GM19395 (cell line): Measurements from ENCODE around the gene PRKCE.
"Not testable (repeated sequence)": the region's sequence is repeated elsewhere in the genome, so short reads cannot be mapped to it uniquely, and the experiment has no call there.

Experiments used
- ATAC-seq: cut with Tn5 transposase; IDR thresholded peaks from one replicate; pipeline ENCODE4 v1.9.1; 2021; ENCODE audit warnings: mild to moderate bottlenecking, moderate library complexity; ENCODE audit not compliant: unreplicated experiment

The PRKCE gene

DNA sequence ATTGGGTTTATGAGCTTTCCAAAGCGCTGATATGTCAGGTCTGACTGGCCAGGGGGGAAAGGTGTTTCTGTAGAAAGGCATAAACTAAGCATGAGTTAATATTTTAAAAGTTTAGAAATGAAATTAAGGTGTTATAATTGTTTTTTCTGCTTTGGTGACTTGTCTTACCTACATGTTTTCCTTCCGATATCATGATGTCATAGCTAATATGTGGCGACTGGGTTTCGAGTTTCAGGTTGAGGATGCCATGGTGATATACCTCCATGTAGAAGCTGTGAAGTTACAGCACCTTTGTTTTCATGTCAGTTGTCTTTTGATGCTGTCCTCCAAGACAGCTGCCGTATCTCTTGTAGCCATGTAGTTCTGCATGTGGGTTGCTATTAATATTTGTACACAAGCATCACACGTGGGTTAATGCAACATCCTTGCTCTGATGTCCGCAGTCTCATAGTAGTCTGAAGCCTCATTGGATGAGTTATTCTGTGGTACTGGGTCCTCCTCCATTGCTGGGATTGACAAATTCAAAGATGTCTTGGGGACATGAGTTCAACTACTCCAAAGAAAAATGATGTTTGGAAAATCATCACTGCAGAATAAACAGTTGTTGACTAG lies 230.6 kb downstream of the PRKCE start:
- ATAC-seq: no peak

DNA sequence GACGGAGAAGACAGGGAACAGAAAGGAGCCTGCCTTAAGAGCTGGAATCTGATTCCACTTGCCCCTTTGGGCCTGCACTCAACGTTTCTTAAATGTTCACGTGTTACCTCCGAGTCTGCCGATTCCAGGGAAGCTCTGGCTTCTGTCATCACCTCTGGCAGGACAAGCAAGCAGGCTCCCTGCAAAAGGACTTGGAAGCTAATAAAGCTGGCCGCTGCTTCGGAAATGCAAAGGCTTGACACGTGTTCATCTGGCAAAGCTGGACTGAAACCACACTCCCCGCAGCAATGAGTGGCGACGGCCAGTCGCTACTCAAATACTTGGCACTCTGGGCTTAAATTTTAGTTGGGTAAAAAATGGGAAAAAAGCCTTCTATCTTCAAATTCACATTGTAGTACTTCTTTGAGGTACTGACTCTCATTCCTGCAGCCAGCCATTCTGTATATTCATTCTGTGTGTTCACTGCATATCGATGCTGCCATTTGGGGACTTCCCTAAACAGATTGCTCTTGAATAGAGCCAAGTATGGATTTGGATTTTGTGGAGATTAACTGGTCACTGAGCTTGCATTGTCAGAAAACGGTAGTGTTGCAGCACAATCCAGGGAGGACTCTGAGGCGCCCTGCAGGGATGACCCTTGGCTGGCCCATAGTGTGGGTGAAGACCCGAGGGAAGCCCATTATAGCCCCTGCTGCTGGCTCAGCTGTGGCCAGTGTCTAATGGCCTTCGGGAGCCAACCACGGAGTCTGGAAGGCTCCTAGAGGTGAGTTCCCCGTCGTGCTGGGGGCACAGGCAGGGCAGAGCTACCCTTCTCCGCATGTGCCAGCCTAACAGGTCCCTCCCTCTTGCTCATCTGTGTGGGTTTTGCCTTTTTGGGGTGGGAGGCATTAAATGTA lies 231.5 kb downstream of the PRKCE start:
- ATAC-seq: no peak

DNA sequence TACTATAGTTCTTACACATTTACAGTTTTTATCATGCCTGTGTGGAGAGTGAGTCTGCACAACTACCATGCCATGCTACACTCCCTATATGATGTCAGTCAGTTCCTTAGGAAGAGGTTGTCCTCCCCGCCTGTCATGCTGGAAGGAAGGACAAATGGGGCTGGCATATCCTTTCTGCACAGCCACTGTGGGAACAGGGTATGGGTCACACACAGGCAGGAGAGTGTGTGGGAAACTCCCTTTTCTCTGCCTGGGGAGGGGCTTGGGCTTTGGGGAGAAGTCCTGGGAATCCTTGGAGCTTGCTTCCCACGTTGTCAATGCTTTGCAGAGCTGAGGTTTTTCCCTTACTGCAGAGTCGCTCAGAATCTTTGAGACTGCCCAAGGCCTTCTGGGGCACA lies 232.1 kb downstream of the PRKCE start:
- no peak for ATAC-seq

DNA sequence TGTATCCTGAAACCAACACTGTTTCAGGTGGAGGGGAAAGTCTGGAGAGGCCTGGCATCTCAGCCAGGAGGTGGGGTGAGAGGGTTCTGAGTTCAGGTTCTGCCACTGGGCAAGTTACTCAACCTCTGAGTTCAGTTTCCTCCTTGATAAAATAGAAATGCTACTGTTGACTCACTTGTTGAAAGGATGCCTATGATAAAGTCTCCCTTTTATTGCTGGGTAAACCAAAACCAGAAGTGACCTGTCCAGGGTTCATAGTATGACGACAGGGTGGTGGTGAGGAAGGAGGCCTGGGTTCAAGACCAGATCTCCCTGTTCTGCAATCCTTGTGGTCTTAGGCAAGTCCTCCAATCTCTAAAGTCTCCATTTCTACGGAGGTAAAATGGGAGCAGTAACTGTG lies 232.7 kb downstream of the PRKCE start:
- ATAC-seq: no peak

DNA sequence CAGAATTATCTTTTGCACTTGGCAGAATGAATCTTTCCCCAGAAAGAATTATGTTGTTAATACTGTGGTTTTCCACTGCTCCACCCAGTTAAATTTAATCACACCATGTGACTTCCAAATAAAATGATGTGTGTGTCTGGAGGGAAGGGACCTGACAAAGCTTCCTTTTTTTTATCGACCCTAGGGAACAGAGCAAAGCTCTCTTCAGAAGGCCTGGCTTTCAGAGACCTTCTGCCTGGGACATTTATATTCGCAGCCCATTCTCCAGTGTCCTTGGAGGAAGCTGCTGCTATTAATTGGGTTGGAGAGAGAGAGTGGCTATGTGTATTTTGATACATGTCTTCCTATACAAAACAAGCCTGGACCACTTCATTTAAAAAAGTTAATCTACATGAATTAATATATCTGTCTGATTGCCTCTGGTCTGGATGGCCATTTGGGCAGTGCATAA lies 233.7 kb downstream of the PRKCE start:
- no peak for ATAC-seq

DNA sequence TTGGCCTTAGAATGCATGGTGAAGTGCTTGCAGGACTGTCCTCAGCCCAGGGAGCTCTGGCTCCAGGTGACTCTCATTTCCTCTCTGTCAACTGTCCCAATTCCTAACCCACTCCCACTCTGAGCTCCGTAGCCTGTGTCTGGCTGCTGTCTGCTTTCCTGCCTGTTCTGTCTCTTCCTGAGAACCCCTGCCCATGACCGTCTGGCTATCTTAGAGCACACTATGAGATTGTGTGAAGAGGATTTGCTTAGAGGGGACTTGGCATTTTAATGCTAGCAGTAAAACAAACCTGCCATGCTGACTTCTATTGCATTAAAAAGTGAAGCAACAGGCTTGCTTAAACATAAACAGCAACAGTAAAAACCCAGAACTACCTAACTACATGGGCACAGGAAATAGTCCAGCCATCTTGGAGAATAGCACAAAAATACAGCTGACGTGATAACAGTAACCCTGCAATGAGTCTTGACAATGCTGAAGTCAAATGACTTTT lies 234.7 kb downstream of the PRKCE start:
- ATAC-seq: no peak

DNA sequence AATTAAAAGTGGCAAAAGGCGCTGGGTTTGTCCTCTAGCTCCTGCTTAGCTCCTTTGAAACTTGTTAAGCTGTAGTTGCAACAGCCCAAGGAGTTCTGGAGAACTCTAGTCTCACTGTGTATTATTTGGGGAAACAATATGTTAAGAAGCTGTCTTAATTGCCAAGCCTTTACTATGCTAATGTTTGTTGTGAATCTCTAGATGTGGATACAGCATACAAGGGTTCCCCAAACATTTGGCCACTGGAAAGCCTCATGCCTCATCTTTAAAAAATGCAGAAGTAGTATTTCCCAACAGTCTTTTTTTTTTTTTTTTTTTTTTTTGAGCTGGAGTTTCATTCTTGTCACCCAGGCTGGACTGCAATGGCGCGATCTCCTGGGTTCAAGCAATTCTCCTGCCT lies 236.7 kb downstream of the PRKCE start:
- ATAC-seq: no peak

DNA sequence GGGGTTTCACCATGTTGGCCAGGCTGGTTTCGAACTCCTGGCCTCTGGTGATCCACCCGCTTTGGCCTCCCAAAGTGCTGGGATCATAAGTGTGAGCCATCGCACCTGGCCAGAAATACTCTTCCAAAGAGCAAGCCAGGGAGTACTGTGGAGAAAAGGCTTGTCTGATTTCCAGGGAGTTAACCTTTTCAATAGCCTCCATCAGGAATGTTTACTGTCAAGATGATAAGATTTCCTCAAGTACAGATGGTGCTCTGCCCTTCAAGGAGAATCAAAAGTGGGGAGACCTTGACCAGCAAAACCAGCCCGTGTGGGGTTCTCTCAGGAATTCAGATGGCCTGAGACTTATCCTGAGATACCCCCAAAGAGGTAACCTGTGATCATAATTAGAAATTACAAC lies 237.2 kb downstream of the PRKCE start:
- ATAC-seq: no peak

DNA sequence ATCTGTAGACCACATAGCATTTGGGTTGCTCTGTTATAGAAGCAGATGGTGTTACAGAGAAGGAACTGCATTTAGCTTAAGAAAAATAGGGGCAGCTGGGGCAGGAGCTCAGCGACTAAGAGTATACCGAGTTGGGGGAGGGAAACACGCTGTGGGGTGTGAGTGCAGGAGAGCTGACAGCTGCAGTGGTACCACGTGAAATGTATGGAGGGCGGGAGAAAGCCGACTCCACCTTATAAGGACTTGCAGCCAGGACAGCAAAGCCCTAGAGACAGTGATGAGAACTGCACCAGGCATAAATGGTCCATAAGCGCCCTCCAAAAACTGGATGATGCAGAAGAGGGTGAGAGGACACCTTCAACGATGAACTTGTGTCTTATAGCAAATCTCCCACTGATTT lies 237.6 kb downstream of the PRKCE start:
- peak; percentile 77 for ATAC-seq

DNA sequence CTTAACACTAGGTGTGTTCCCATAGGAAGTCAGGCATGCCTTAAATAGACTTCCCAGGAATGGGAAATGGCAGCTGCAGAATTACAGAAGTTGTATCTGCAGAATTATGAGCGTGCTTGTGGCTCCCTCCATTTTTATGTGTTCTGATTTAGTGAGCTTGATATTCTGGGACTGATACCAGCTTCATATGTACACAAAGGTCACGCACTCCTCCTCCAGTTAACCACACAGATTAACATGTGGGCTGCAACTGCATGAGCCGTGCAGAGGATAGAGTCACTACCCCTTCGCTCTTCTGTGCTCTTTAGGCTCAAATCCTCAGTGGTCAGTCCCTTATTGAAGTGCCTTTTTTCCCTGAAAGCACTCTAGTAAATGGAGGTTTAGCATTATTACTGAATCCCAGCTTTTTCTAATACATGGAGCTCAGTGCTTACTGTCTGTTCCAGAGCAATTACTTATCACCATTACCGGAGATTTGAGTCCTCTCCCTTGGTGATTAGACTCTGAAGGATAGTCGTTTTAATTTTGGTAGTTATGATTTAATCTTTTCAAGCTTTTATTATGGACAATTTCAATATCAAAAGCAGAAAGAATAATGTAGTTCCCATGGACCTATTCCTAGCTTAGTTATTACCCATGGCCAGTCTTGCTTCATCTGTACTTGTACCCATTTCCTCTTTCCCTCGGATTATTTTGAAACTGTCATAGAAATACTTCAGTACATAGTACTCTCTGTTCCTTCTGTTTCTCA lies 238.3 kb downstream of the PRKCE start:
- peak; percentile 58 for ATAC-seq

DNA sequence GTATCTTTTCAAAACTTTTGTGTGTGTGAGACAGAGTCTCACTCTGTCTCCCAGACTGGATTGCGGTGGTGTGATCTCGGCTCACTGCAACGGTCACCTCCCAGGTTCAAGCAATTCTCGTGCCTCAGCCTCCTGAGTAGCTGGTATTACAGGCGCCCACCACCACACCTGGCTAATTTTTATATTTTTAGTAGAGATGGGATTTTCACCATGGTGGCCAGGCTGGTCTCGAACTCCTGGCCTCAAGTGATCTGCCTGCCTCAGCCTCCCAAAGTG lies 238.8 kb downstream of the PRKCE start:
- not testable (repeated sequence) for ATAC-seq

DNA sequence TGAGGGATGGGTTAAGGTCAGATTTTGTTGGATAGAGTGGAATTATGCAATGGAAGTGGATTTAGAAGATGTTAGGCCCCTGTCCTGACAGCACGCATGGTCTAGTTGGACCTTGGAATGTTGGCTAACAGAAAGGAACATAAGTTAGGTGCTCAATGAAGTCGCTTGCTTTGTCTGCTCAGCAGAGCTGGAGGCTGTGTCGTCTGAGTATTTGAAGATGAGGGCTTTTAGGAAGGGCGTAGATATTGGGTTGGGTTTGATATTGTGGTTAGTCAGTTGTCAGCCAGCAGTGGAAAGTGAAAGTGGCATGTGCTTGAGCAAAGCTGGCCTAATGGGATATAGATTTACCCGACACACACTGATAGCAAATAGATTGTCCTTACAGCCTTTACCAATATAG lies 239.3 kb downstream of the PRKCE start:
- ATAC-seq: no peak

DNA sequence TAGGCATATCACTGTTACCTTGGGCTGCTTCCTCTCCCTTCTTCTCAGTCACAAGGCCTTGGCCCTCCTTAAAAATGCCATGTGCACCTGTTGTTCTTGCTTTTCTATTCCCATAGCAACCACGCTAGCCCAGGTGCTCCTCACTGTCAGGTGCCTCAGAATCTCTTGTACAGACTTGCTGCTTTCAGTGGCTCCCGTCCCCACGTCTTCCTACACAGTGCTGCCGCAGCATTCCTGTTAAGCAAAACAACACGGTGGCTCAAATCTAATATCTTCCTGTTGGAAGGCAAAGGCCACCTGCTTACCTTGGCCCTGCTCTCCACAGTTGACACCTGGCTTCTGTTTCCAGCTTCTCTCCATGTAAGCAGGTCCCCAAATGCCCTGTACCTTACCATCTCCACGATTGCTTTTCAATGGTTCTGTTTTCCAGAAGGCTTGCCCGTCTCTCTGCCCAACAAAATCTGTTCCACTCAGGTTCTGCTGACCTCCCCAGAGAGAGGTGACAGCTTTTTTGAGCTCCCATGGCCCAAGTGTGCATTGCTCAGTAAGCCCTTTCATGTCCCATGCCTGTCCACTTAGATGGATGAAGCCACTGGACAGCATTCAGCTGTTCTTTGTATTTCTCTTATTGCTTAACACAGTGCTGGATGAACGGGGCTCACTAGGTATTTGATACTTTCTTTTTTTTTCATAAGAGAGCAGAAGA lies 240.4 kb downstream of the PRKCE start:
- no peak for ATAC-seq

DNA sequence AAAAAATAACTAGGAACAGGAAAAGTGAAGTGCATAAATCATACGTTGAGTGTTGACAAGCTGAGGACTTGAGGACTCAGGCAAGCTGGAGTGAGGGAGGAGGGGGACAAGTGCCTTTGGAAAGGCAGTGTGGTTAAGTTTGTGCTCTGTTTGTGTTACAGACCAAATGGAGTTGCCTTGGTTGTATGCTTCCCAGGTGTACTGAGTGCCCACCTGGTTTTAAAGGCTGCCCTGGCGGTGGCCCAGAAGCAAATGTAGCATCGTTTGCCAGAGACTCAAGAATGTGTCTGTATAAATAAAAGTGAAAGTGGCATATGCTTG lies 240.9 kb downstream of the PRKCE start:
- ATAC-seq: no peak

DNA sequence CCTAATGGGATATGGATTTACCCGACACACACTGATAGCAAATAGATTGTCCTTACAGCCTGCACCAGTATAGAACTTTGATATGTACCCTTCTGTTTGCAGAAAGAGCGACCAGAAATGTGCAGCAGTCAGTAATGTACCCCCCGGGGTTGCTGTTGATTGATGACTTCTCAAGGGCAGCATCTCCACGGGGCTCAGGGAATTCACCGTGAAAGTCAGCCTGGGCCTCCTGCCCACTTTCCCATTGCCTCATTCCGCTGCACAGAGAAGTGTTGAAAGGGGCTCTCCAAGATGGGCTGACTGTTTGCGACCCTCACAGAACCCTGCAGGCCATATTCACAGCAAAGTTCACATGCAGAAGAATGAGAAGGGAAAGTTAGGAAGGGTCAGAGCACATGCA lies 241.3 kb downstream of the PRKCE start:
- ATAC-seq: no peak

DNA sequence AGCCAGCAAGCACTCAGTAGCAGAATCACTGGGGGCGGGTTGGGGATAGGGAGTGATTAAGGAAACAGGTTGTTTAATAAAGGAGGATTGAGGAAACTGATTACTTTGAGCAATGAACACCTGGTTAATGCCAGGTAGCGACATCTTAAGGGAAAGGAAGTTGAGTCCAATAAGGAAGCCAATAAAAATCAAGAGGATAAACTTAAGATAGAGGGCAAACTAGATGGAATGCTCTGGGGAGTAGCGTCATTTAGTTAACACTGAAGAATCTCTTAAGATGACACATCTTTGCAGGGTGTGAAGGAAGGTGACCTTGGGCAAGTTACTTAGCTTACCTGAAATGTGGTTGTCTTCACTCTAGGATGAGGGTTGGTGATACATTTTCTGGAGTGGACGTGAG lies 242.7 kb downstream of the PRKCE start:
- ATAC-seq: no peak

DNA sequence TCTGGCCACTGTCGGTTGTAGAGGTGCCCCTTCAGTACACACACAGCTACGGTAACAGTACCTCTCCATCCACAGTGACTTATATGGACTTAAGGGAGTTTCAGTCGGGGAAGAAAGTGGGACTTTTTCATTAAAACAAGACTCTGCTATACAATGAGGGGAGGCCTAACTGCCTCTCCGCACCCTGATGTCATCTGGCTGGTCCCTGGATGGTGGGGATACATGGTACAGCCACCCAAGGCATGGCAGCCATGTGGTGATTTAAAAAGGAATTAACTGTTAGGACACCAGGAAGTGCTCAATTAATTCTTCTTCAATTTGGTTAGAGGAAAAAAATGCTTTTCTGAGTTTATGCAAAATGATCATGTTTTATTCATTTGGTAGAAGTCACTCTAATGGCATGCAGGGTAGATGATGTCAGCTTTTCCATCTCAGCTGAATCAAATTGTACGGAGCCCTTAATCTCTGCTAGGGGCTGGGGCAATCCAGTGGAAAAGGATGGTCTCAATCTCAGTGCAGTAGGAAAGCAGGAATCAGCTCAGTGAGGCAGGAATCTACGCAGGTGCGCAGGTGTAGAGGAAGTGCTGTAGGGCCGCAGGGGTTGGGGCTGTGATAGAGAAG lies 243.9 kb downstream of the PRKCE start:
- no peak for ATAC-seq

DNA sequence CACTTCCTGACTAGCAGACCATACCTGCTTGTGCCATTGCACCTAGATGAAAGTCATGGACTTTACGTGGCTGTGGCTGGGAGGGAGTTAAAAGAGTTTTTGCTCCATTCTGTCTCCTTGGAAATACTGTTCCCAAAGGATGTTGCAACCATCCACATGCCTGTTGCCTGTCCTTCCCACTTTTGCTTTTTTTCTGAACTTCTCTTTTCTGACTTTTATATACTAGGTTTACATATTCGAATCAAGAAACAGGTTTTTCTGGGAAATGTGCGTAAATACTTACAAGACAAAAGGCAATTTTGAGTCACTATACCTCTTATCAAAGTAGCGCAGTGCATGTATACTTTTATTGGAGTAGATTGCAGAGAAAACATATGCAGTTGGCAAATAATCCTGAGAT lies 244.8 kb downstream of the PRKCE start:
- ATAC-seq: no peak

DNA sequence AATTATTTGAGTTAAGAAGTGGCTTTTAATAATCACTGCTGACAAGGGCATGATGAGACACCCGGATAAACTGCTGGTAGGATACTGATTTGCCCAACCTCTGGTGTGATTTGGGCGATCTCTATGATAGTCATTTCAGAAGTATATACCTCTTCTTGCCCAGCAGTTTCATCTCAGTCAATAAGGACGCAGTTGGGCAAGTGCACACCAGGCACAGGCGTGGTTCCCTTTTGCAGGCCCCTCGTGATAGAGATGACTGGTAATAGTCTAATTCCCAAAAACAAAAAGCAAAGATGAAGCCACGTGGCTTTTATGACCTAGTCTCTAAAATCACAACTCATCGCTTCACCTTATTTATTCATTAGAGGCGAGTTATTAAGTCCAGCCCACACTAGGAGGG lies 246.4 kb downstream of the PRKCE start:
- no peak for ATAC-seq

DNA sequence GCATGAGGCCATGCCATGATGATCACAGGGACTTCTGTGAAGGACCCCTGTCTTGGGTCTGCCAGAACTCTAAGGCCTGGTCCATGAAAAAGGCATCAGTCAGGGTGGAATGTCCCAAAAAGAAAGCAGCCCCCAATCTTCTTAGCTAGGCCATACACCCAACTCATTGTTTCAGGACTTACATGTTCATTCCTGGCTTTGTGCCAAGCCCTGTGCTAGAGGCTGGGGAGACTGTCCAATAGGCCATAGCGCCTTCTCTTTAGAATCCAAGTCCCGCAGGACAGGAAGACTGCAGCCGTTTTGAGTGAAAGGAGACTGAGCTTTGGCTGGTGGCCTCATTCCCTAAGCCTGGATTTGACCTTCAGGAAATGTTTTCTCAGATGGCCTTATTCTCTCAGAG lies 247.3 kb downstream of the PRKCE start:
- no peak for ATAC-seq

DNA sequence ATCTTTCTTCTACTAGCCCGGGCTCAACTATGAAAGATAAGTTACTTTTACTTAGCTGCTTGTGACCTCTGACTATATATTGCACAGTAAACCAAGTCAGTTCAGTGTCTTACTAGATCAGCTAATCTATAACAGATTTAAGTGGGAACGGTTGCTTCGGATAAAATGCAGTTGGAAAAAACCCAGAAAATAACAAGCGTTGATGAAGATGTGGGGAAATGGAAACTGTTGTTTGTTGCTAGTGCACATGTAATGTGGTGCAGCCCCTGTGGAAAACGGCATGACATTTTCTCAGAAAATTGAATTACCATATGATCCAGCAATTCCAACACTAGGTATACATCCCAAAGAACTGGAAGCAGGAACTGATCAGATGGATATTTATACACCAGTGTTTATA lies 248.5 kb downstream of the PRKCE start:
- no peak for ATAC-seq
